Activated effector memory CD4-positive, alpha-beta T cell treated with anti-CD3 and anti-CD28 coated beads, Interleukin-2, amount 50 U/mL, for 16 hours (primary cell): ENCODE measurements around the gene ZNF70.

Source experiments
- DNase-seq: peaks from one replicate; pipeline ENCODE4 v3.0.0-alpha.2; 2020

ZNF70 gene

DNA sequence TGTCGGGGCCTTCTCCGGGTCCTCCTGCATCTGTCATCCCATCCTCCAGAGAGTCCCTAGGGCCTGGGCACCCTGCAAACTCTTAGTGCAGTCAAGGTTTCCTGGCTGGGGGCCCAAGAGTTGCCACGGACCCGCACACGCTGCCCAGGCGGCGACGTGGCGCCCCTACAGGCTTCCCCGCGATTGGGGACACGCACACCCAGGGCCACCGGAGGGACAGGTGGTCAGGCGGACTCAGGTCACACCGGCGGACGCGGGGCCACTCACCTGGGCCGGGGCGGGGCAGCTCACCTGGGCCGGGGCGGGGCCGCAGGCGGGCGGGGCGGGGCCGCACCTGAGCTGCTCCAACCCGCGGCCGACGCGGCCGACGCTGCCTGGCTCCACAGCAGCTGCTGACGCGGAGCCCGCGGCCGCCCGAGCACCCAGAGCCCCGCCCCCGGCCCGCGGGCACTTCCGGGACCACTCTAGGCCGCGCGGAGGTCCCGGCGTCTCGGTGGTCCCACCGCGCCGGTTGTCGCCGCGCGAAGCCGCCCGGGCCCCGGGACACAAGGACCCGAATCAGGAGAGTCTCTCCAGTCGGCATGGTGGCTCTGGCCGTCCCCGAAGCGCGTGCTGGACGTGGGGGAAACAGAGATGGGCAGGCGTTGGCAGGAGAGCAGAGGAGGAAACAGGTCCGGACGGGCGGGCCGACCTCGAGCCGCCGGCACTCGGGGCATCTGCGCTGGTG, at the start of gene ZNF70:
Gene ZNF70, minus strand, starts transcription at position 399 of the 727 bp plus-strand sequence. CDS start 5,972 bp downstream, outside the sequence.
- peak; percentile 93 for DNase-seq

DNA sequence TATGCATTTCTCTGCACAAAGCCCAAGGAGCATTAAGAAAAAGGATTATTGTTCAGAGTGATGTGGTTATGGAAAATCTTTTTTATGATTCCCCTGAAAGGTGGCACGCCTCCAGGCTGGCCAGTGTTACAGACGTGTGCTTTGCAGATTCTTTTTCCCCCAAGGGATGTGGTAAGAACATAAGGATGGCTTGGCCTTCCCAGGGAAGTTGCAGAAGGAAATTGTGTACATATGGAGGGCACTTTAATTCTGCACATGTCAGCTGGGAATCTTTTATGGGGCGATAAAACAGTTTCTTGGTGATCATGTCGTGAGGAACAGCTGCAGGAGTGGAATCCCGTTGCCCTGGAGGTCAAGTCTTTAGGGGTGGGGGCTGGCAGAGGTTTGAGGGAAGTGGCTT, 45.5 kb upstream of the ZNF70 start:
- DNase-seq: no peak

DNA sequence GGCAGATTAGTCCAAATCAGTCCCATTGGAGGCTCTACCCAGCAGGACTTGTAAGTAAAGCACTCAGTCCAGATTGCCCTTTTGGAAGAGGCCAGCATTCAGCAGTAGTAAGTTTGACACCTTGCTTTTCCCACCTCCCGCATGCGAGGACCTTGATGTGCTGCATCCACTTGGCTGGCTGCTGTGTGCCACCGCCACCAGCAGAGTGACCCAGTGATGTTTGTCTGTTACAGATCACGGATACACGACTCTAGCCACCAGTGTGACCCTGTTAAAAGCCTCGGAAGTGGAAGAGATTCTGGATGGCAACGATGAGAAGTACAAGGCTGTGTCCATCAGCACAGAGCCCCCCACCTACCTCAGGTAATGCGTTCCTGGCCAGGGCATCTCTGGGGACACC, 42.4 kb upstream of the ZNF70 start:
- no peak for DNase-seq

DNA sequence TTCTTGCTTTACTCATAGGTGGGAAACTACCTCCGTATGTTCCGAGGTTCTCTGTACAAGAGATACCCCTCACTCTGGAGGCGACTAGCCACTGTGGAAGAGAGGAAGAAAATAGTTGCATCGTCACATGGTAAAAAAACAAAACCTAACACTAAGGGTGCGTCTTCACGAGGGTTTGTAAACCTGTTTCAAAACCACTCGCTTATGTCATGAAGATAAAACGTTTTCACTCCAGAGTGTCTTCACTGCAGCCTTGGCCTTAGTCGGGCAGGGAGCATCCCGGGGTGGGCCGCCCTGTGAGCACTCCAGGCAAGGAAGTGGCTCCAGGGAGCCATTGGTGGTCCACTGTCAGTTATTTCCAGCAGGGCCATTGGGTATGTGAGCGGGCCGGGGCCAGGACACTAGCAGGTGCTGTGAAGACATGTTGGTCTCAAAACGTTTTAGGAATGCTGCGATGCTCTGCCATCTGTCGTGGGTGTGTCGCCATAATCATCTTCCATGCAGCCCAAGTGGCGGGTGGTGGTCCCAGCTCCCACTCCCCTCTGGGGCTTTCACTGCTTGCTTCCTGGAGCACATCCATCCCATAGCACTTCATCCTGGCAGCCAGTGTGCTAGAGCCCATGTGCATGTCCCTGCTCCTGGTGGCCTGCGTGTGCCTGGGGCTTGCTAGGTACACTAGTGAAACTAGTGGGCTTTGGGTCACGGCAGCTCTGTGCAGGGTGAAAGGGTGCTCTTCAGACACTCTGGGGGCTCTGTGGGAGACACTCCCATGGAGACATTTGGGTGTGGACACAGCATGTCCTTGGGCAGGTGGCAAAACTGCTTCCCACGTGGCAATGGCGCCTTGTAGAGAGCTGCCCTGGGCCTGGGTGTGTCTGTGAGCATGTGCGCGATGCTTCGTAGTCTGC, 41.1 kb upstream of the ZNF70 start:
- no peak for DNase-seq

DNA sequence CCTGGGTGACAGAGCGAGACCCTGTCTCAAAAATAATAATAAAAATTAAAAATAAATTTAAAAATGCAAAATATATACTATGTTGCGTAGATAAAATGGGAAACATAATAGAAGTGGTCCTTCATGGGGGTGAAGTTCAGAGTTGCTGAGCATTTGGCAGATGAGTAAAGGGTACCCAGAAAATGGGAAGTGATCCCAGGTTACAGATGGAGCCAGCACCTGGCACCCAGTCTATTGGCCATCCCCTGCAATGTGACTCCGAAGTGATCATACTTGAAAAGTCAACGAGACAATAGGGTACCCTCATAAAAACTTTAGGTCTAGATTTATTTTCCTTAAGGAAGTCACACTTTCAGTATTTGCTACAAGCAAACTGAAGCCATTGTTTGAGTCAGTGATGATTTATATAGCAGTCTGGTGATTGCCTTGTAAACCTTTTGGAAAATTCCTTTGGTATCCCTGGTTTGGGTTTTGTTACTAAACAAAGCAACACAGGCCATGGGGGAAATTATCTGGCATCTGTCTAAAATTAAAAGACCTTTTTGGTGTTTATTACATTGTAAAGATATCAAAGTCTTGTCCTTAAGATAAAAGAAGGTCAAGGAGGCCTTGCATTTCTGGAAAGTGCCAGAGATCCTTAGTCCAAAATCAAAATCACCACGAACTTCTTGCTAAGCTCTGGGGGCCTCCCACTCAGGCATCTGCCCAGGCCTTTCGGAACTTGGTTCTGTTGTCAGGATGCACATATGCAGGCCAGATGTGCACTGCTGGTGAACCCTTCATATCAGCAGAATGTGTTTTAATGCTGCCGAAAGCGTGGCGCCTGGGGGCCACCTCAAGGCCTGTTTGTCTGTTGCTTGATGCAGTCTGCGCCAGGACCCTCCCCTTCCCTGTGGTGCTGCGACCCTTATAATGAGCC, 40.2 kb upstream of the ZNF70 start:
- no peak for DNase-seq

DNA sequence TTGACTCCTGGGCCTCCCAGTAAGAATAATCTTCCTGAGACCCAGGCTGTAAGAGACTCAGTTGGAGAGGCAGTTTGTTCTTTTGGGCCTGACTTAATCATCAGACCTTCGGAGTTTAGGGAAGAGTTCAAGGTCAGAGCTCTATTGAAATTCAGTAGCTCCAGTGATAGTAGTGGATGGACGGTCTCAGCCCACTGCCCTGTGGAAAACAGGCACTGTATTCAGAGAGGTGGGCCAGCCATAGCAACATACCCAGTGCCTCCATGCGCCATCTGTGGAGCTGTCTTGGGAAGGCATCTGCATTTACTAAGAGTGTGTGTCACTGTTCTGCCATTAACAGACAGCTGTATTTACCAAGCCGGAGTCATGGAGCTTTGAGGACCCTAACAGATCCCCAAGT, 38.7 kb upstream of the ZNF70 start:
- no peak for DNase-seq

DNA sequence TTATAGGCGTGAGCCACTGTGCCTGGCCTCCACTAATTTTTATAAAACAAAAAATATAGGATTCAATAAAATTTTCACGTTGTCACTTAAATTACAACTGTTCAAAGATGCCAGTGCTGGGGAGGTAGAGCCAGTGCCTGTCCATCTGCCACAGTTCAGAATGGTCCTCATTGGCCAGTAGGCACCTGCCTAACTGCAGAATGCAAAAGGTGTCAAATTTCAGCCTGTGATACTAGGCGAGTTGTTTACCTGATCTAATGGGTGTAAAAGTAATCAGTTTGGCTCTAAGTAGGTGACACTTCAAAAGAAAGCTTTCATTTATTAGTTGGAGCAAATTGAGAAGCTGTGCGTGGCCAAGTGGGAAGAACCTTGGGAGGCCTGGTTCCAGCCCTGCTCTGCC, 38.2 kb upstream of the ZNF70 start:
- no peak for DNase-seq

DNA sequence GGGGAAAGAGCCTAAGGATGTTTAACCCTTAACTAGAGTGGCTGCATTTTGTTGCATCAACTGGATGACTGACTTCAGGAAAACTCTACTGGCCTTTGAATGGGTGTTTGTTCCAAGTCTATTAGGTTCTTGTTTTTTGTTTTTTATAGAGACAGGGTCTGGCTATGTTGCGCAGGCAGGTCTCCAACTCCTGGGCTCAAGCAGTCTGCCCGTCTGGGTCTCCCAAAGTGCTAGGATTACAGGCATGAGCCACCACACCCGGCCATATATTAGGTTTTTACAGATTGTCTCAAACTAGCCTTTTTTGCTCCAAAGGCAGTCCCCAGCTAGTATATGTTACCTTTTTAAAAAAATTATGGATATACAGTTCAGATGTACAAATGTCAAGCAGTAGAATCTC, 37.0 kb upstream of the ZNF70 start:
- DNase-seq: no peak

DNA sequence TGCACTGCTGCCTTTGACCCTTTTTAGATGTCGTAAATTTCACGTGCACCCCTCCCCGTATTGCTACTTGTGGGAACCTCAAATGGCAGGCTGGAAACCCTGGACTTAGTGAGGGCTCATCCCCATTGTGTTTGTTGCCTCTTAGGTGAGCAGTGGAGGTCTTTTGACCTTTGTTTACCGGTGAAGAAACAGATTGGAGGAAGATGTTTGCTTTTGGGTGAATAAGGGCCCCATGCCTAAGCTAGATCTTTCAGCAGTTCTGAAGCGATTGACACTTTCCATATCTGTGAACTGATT, 36.6 kb upstream of the ZNF70 start:
- no peak for DNase-seq

DNA sequence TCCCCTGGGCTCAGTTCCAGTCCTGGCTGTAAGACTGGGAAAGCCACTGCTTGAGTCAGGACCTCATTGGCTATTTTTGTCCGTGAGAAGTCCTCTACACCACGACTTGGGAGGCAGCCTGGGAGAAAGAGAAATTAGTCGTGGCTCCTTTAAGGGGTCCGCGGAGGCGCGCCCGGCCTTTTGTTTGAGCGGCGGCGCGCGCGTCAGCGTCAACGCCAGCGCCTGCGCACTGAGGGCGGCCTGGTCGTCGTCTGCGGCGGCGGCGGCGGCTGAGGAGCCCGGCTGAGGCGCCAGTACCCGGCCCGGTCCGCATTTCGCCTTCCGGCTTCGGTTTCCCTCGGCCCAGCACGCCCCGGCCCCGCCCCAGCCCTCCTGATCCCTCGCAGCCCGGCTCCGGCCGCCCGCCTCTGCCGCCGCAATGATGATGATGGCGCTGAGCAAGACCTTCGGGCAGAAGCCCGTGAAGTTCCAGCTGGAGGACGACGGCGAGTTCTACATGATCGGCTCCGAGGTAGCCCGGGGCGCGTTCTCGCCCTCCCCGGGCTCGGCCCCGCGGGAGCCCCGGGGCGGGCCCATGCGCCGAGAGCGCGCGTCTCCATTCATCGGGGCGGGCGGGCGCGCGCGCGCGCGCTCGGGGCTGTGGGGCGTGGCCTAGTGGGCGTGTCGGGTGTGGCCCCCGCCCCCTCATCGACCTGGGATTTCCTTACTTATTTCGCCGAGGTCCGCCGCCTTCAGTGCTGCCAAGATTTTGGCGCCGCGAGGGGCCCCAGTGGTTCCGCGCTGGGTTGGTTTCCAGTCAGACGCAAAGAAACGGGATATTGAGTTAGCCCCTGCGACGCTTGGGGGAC, 36.1 kb upstream of the ZNF70 start, which contains the start of gene SMARCB1:
Gene SMARCB1, plus strand, starts transcription at position 215 of the 848 bp plus-strand sequence. Its CDS starts 204 bp downstream, at position 419.
- DNase-seq: peak; percentile 97

DNA sequence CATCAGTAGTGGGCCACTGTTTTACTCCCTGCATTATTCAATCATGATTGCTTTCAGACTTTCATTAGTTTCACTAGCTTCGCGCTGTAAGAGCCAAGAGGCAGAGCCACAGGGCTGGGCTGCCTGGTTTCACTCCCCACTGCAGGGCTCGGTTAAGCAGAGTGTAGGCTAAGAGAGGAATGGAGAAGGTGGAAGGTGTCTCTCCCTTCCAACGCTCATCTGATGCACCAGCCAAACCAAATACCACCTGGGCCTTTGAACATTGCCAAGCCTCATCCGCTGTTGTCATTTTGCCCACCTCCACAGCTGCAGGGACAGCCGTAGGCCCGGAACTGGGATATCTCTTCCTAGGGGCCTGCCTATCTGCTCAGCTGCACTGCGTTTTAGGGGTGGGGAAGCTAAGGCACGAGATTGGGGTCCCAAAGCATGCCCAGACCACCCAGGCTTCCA, 35.4 kb upstream of the ZNF70 start:
- no peak for DNase-seq

DNA sequence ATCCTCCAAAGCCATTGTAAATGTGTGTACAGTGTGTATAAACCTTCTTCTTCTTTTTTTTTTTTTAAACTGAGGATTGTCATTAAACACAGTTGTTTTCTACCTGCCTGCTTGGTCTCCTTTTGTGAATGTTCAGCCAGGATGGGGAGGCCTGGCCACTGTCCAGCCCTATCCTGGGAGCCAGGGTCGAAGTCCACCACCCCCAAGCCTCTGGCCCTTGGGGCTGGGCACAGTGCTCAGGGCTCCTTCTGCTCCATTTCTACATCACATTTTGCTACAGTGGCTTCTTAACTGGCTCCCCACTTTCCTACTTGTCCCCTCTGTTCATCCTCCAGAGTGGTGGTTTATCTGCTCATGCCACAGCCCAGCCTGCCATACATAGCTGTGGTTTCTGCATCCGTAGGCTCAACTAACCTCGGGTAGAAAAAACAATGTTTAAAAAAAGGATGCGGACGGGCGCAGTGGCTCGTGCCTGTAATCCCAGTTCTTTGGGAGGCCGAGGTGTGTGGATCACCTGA, 33.4 kb upstream of the ZNF70 start:
- no peak for DNase-seq

DNA sequence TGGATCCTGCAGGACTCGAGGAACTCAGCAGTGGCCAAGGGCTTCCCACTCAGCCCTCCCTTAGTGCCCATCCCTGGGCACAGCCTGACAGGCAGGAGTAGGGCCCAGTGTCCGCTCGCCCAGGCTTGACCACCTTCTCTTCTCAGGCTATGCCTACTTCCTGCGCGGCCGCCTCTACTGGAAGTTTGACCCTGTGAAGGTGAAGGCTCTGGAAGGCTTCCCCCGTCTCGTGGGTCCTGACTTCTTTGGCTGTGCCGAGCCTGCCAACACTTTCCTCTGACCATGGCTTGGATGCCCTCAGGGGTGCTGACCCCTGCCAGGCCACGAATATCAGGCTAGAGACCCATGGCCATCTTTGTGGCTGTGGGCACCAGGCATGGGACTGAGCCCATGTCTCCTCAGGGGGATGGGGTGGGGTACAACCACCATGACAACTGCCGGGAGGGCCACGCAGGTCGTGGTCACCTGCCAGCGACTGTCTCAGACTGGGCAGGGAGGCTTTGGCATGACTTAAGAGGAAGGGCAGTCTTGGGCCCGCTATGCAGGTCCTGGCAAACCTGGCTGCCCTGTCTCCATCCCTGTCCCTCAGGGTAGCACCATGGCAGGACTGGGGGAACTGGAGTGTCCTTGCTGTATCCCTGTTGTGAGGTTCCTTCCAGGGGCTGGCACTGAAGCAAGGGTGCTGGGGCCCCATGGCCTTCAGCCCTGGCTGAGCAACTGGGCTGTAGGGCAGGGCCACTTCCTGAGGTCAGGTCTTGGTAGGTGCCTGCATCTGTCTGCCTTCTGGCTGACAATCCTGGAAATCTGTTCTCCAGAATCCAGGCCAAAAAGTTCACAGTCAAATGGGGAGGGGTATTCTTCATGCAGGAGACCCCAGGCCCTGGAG, 32.6 kb upstream of the ZNF70 start:
- no peak for DNase-seq

DNA sequence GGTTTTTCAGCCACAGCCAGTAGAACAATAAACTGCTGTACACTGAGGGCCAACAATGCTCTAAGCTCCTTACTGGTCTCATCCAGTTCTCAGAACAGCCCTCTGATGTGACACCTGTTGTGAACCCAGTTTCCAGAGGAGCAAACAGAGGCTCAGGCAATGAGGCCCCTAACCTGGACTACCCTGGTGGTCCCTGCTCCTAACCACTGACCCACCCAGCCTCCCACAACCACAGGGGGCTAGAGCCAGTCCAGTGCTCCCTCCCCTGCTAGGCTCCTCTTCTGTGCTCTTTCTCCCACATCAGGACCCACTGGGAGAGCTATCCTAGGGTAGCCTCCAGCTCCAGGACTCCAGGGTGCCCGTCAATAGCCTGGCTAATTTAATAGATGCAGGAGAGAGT, 31.8 kb upstream of the ZNF70 start:
- DNase-seq: no peak

DNA sequence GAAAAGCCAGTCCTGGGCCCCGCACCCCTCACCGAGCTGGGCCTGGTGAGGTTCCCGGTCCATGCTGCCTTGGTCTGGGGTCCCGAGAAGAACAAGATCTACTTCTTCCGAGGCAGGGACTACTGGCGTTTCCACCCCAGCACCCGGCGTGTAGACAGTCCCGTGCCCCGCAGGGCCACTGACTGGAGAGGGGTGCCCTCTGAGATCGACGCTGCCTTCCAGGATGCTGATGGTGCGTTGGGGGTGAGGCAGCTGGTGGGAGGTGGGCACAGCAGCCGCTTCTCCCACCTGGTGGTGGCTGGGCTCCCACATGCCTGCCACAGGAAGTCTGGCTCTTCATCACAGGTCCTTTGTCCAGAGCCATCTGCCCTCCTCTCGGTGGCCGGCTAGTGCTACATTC, 31.3 kb upstream of the ZNF70 start:
- DNase-seq: no peak

DNA sequence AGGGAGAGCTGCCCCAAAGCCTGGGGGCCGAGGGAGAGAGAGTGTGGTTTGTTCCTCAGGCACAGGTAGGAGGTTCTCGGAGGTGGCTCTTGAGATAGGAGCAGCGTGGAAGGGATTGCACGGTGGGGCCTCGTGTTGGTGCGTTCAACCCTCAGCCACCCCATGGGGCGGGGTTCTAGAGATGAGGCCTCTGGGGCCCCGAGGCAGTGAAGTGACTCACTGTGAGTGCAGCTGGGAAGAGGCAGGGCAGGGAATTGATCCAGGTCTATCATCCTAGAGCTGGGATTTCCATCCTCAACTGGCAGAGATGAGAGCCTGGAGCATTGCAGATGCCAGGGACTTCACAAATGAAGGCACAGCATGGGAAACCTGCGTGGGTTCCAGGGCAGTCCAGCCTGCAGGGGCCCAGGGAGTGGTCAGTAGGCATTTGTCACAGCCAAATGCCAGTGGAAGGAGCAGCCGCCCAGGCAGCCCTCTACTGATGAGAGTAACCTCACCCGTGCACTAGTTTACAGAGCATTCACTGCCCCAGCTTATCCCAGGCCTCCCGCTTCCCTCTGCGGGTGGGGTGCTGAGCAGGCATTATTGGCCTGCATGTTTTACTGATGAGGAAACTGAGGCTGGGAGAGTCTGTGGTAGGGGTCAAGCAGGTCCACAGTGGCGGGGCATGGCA, 30.7 kb upstream of the ZNF70 start:
- DNase-seq: no peak

DNA sequence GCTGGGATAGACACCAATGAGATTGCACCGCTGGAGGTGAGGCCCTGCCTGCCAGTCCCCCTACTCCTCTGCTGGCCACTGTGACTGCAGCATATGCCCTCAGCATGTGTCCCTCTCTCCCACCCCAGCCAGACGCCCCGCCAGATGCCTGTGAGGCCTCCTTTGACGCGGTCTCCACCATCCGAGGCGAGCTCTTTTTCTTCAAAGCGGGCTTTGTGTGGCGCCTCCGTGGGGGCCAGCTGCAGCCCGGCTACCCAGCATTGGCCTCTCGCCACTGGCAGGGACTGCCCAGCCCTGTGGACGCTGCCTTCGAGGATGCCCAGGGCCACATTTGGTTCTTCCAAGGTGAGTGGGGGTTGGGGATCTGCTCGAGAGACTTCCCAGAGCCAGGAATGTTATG, 30.2 kb upstream of the ZNF70 start:
- DNase-seq: no peak

DNA sequence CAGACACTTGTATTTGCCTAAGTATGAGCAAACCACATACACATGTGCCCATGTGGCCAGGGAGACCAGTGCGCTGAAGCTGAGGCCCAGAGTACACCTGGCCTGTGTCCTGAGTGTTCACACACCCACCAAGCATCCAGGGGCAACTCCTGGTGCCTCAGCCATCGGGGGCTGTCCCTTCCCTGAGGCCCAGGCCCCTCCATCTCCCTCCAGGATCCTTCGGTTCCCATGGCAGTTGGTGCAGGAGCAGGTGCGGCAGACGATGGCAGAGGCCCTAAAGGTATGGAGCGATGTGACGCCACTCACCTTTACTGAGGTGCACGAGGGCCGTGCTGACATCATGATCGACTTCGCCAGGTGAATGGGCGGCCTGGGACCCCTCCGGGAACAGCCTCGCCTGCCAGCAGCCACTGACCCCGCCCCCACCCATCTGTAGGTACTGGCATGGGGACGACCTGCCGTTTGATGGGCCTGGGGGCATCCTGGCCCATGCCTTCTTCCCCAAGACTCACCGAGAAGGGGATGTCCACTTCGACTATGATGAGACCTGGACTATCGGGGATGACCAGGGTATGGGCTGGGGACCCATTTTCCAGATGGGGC, 29.3 kb upstream of the ZNF70 start:
- no peak for DNase-seq

DNA sequence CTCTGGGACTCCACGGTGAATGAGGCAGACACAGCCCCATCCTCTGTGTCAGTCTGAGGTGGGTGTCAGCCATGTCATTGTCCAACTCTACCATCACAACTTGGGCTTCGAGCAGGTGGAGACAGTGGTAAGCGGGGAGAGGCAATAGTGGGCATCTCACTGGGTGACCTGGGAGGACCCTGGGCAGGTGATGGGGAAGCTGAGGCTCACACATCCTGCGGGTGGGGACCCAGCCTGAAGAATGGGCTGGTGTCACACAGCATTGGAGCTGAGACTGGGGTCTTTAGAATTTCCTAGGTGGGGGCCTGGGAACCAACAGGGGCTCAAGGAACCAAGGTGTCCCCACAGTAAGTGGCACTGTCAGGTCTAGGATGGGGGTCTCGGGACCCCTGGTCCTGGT, 28.8 kb upstream of the ZNF70 start:
- no peak for DNase-seq

DNA sequence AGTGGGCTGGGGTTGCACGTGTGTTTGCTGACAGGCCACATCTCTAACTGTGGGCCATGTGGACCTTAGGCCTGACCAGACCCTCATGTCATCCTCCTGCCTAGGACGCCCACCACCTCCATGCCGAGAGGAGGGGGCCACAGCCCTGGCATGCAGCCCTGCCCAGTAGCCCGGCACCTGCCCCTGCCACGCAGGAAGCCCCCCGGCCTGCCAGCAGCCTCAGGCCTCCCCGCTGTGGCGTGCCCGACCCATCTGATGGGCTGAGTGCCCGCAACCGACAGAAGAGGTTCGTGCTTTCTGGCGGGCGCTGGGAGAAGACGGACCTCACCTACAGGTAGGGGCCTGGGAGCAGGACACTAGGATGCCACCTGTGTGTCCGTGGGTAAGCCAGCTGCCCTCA, 28.2 kb upstream of the ZNF70 start:
- no peak for DNase-seq
